ENCODE data around the gene CHST5.

Gene CHST5

DNA sequence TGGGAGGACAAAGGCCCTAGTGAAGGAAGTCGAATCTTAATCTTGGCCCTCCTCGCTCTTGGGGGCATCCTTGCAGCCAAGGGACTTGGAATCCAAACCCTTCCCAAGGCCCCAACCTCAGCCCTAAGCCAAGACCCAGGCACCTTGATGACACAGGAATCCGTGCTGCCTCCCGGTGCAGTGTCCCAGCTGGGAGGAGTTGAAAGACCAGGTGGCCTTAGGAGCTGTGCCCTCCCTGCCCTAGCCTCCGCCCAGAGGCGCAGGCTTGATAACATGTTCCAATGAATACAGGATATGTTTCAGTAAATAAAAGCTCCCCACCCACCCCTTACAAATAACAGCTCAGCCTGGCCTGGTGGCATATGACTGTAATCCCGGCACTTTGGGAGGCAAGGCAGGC is at the start of gene CHST5:
TSS of gene CHST5 (minus strand) at position 208 of the 400 bp plus-strand sequence. CDS start 5,724 bp downstream, outside the sequence.
- DNase-seq, result no peak

DNA sequence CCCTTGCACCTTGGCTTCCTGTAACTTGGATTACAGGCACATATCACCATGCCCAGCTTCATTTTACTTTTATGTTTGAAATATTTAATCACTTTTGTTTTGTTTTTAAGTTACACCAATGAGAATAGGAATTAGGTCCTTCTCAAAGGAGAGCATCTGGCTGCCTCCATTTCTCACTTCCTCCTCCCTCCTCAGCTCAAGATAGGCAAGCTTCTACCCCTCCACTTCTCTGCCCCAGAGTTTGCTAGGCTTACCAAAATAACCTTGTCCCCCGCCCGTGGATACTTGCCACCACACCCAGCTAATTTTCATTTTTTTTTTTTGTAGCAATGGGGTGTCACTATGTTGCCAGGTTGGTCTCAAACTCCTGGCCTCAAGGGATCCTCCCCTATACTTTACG is 48.2 kb upstream of the CHST5 start:
- no peak for DNase-seq

DNA sequence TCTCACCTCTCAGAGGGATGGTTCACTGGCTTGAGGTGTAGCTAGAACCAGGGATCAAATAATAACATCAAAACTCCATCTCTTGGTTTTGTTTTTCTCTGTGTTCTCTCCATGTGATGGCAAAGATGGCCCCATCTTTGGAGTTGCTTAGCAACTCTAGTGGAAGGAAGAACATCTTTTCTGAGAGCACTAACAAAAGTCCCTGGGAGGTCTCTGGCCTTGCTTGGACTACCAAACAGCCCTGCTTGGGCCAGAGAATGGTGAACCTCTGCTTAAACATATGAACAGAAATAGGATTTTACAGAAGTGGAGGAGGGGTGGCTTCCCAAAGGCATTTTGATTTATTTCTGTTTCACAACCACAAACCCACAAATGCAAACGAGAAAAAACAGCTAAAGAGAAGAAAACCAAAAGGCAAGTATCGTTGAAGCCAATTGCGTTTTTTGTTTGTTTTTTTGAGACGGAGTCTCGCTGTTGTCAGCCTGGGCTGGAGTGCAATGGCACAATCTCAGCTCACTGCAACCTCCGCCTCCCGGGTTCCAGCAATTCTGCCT is 43.5 kb upstream of the CHST5 start:
- DNase-seq, result no peak

DNA sequence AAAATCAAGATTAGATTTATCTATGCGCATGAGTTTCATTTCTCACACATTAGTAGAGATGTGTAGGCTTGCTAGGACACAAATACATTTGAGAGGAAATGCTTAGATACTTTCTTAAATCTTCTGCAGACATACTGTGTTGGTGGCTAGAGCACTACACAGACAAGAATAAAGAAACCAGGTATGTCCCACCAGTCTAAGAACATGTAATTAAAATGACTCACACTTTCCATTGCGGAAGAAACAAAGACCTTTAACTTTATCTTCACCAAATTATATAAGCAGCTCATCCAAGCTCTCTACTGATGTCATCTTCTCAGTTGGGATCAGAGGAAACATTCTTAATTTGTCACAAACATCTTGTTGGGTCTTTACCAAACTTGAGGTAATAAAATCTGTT is 42.8 kb upstream of the CHST5 start:
- no peak for DNase-seq

DNA sequence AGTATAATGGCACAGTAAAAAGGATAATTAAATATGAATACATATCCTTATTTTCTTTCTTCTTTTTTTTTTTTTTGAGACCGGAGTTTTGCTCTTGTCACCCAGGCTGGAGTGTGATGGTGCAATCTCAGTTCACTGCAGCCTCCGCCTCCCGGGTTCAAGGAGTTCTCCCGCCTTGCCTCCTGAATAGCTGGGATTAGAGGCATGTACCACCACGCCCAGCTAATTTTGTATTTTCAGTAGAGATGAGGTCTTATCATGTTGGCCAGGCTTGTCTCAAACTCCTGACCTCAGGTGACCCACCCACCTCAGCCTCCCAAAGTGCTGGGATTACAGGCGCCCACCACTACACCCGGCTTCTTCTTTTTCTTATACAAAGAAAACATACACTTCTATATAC is 42.3 kb upstream of the CHST5 start:
- DNase-seq, result no peak

DNA sequence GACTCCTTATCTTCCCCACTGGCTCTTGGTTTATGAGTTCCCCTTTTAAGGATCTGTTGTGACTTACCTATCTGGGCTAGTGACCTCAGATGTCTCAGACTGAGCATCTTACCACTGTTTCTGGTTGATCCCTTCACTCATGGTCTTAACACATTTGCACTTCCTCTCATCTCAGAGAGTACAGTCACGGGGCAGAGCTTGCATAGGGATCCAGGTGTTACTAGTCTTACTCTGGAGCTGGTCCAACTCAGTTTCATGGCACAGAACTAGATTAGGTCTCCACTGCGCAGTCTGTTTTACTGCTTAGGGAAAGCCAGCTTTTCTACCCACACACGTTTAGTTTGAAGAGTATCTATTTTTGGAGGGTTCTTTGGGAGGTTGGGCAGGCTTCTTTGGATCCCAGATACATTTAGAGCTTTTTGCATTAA is 40.5 kb upstream of the CHST5 start:
- no peak for DNase-seq

DNA sequence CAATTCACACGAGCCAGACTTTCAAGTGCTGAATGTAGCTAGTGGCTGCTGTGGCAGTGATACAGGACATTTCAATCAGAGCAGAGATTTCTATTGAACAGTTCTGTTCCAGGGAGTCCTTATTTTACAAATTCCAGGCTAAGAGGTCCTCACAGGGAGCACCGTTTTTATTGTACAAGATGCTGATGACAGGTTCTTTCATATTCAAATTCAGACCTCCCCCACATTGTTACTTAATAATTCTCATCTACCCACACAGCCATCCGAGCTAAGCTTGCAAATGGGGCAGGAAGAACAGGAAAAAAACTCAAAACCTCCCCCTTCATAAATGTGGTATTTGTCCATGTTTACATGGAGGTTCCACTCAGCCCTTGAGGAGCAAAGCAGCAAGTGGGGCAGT is 40.0 kb upstream of the CHST5 start:
- peak; percentile 44 for DNase-seq

DNA sequence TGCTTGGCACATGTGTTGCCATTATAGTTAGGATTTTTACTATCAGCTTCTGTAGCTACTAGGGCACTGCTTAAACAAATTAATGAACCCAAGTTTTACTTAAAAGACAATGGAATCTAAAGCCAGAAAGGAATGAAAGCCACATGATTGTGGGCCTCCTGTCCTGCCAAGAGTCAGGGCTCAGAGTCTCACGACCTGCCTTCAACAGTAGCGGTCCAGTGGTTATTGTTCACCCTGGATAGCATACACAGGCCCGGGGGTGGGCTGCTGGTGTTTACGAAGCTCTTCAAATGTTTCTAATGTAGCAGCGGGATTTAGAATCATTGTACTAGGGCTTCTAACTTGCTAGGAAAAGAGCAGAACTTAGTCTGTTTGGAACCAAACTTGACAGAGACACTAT is 38.0 kb upstream of the CHST5 start:
- DNase-seq, result no peak

DNA sequence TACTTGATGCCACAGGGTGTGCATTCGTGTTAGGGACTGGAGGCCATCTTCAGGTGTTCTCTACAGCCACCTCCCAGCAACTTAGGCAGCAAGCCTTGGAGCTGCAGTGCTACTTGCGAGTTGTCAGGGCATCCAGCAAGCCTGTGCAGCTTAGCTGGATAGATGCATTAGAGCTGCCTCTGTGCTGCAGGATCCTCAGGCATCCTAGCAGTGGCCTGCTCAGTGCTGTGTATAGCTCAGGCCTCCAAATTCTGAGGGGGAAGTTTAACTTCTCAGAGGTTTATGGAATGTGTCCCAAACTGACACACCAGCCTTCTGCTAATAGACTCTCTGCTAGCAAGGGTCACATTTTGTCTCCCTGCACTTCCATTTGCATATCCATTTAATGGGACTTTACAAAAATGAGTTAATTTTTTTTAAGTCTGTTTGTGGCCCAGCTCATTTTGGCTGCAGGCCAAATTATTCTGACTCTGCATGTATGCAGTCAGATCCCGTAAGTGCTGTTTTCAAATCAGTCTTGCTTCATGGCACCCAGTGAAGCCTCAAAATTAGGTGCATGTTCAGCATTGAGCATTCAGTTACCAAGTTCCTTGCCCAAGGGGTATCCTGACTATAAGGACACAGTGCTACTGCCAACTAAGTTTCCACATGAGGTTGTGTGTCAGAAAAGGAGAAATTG is 37.1 kb upstream of the CHST5 start:
- no peak for DNase-seq

DNA sequence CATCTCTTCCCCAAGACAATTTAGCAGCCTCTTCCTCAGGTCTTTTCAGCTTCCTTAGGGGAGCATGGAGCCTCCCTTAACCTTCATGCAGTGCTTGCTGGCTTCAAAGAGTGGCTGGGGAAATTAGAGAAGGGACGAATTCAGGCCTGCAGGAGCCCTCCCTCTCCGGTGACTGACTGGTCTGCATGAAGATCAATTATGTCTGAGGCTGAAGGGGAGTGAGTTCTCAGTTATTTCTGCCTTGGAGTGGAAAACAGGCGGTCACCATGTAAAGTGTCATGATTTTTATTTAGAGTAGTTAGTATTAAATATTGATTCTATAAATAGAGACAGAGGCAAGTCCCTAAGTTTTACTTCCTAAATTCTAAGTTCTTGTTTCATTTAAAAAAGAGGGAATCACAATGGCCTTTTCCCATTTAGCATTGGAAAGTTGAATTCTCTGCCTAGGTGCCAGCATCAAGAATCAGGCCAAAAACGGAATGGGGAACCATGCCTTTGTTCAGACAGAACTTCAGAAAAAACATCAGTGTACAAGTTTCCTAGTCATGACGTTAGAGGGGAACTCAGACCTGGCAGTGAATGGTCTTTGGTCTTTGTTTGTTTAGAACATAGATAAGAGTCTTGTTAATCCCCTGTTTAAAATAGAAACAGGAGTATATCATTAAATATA is 34.6 kb upstream of the CHST5 start:
- DNase-seq, result peak; percentile 66

DNA sequence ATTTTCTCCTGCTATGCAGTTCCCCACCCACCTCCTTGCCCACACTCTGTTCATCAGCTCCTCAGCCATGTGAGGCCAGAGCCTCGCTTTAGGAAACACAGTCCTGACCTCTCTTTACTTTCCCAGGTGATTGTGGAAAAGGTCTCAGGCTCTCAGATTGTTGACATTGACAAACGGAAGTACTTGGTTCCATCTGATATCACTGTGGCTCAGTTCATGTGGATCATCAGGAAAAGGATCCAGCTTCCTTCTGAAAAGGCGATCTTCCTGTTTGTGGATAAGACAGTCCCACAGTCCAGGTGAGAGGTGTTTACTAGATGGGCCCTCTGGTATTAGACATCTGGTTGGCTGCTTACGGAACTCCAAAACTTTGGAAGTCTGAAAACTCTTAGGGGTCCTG is 32.0 kb upstream of the CHST5 start:
- DNase-seq, result no peak

DNA sequence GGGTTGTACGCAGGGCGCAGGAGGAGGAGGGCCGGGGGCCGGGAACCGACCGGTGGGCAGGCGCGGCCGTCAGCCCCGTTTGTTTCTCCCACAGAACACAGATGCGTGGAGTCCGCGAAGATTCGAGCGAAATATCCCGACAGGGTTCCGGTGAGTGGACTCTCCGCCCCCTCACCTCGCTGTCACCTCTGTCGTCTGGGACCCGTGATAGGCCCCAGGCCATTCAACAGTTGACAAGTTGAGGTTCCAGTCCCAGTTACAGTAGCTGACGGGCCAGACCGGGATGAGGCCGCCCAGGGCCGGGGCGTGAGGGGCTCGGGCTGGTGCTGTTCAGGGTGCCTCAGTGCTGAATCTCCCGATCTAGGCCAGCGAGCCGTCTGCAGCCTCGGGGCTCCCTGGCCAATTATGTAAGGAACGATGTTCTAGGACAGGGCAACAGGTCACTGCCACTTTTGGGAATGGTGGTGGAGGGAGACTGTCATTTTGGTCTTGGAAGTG is 30.9 kb upstream of the CHST5 start:
- DNase-seq, result peak; percentile 51

DNA sequence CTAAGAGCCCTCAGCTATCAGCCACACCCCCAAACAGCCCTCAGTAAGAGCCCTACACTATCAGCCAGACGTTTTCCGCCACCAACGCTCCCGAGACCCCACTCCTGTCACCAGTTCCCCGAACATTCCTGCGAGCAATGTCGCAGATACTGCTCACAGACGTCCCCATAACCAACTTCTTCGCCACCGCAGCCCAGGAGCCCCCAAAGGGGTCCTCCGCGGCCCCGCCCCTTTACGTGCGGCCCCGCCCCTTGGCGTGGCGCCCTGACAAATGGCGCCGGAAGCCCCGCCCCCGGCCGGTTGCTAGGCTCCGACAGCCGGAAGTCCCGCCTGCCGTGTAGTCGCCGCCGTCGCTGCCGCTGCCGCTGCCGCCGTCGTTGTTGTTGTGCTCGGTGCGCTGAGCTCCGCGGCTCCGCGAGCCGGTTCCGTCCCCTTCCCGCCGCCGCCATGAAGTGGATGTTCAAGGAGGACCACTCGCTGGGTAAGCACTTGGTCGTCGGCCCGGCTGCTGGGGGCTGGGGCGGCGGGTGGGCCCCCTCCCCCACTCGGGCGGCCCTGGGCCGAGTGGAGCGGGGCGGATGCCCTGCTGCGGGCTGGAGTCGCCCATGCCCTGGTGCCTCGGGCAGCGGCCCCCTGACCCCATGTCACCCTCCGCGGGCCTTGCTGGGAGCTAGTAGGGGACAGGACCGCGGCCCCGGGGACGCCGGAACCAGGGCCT is 30.3 kb upstream of the CHST5 start, which contains the start of gene GABARAPL2:
TSS of gene GABARAPL2 (plus strand) at position 340 of the 718 bp plus-strand sequence. CDS start at position 448, 108 bp downstream.
- DNase-seq, result peak; percentile 92

DNA sequence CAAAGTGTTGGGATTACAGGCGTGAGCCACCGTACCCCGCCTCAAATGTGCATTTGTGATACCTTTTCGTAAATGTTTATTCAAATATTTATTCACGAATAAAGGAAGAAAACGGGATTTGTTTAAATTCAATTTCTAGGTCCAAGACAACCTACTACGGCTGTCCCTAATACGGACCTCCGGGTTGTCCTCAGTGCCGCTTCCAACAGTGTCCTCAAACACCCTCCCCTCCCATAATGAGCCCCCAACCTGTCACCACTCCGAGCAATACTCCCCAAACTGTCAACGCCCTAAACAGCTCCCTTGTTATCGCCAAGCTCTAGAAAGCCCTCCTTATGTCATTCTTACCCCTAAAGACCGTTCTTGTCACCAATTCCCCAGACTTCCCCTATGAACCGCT is 29.7 kb upstream of the CHST5 start:
- no peak for DNase-seq

DNA sequence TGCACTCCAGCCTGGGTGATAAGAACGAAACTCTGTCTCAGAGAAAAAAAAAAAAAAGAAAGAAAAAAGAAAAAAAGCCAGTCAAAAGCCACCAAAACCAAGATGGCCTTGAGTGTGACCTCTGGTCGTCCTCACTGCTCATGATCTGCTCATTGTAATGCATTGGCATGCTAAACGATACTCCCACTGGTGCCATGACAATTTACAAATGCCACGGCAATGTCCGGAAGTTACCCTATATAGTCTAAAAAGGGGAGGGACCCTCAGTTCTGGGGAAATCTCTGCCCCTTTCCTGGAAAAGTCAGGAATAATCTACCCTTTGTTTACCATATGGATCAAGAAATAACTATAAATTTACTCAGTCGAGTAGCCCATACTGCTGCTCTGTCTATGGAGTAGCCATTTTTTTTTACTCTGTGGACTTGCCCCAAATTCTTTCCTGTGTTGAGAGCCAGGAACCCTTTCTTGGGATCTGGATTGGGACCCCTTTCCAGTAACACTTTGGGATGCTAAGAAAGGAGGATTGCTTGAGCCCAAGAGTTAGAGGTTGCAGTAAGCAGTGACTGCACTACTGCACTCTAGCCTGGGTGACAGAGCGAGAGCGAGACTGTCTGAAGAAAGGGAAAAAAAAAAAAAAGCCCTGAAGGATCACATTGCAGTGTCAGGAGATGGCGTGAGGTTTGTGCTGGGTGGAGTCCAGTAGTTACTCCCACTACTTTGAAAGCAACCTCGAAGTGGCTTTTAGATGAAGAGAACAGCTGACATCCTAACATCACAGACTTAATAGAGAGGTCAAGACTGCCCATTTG is 23.9 kb upstream of the CHST5 start:
- DNase-seq, result no peak

DNA sequence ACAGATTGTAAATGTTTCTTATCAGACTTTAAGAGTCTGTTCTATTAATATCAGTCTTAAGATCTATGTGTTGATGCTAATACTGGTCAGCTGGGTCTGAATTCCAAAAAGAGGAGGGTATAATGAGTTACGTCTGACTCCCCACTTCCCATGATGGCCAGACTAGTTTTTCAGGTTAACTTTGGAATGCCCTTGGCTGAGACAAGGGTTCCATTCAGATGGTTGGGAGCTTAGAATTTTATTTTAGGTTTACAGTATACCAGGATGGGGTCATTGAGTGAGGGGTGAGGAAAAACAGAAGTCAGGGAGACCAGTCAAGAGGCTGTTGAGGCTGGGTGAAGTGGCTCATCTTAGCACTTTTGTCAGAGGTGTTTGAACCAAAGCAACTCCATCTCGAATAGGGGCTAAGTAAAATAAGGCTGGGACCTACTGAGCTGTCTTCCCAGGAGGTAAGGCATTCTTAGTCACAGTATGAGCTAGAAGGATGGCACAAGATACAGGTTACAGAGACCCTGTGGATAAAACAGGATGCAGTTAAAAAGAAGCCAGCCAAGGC is 23.0 kb upstream of the CHST5 start:
- no peak for DNase-seq

DNA sequence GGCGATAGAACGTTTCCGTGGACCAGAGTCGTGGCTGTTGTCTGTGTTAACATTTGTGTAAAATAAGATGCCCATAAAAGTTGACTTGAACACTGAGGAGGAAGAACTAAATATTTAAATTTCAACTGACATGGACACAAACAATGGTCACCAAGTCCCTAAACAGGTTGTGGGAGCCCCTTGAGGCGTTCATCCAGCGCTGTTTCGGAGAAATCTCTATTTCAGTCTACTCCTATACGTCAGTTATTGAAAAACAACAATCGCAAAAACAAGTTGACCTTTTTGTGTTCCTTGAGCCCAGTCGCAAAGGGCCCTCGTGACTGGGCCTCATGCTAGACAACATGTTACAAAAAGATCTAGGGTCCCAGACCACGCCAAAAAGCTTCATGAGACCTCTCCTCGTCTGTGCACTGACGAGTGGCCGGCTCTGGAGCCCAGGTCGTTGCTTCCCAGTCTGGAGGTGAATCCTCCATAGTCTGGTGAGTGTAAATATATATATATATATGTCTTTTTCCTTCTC is 20.6 kb upstream of the CHST5 start:
- DNase-seq, result no peak

DNA sequence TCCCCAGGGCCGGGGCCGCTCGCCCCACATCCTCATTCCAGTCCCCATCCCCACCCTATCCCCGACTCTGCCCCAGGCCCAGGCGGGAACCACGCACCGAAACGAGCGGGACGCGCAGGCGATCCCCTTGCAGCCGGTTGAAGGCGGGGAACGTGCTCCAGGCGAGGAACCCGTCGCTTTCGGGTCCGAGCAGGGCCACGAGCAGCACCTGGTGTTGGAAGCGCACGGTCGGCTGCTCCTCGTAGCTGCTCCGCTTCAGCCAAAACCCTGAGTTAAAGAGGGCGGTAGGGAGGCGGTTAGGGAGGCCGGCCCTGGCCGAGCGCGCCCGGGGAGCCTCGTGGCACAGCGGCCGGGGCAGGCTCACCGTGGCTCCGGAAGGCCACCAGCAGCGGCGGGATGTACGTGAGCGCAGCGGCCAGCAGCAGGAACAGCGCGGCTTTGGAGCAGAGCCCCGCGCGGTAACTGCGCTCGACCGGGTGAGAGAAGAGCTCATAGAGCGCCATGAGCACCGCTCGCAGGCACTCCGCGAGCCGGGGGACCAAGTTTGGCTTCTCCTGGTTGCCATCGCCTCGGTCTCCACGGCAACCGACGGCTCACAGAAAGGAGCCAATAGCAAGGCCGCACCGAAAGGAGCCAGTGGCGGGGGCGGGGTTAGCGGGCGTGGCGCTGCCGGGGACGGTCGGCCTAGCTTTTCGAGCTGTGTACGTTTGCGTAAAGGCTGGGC is 20.0 kb upstream of the CHST5 start, which contains the start of gene TMEM231:
TSS of gene TMEM231 (minus strand) at position 546 of the 724 bp plus-strand sequence. CDS start at position 503, 43 bp downstream.
- DNase-seq, result peak; percentile 94

DNA sequence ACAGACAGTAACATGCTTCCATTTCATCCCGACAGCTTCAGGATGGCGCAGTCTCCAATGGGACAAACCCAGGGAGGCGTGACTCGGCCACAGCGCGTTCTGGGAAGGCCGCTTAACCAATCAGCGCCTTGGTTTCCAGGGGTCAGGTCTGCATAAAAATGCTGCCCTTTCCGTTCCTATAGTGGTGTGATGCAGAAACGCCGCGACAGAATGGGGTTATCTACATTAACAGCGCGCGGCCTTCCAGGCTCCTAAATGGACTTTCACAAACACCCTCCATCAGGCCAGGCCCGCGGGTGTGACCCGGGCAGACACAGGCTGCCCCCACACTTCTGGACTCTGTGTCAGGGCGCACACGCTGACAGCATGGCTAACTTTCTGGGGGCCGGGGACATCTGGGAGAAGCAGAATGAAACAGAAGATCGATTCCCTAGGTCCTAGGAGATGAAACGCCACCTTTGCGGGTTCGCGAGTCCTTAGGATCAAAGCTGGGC is 19.4 kb upstream of the CHST5 start:
- peak; percentile 50 for DNase-seq

DNA sequence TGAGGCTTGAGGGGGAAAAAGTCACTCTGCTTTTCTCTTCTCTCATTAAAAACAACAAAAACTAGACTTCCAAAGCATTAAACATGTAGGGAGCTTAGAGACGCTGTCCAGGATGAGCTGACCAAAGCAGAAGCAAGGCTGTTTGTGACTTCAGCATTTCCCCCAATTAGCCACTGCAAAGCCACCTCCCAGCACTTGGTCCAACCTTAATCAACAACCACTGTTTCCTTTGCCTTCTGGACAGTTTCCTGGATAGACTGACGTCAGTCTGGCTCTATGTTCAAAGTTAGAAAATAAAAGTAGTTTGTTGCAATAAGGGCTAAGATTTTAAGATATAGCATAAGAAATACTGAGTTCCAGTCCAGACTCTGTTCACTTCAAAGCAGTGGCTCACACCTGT is 17.0 kb upstream of the CHST5 start:
- no peak for DNase-seq

DNA sequence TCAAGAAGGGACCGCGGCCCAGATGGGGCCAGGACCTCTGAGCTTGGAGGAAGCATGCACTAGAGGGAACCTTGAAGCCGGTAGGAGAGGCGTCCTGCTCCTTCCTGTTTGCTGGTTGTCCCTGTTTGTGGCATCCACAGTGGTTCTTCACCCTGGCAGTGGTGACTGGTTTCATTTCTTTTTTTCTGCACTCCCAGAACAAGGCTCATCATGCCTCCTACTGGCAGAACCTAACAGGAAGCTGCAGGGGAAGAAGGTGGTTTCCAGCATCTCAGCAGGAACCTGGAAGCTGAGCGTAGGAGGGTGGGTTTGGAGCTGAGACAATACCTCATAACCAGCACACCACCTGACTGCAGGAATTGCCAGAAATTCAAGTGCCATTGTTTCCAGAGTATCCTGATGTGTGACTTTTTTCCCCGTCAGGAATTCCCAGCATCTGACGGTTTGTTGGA is 14.3 kb upstream of the CHST5 start:
- peak; percentile 94 for DNase-seq
